Measurements from ENCODE around the gene COL18A1.
"Not testable (repeated sequence)": the region's sequence is repeated elsewhere in the genome, so short reads cannot be mapped to it uniquely, and the experiment has no call there.

The COL18A1 gene

GRCh38 chr21:45522381-45522780, 117.4 kb downstream of the COL18A1 start:
- no peak for DNase-seq (ENCODE audit: low spot score)

- no peak for DNase-seq (ENCODE audit: low spot score)
These were observed 118.0 kb downstream of the COL18A1 start for GRCh38 chr21:45522986-45523385.

- no peak for DNase-seq (ENCODE audit: low spot score)
These were observed 118.6 kb downstream of the COL18A1 start for GRCh38 chr21:45523411-45524101.

GRCh38 chr21:45524756-45525152, 119.8 kb downstream of the COL18A1 start:
- DNase-seq (ENCODE audit: low spot score): no peak

GRCh38 chr21:45525153-45525909, 120.4 kb downstream of the COL18A1 start:
- DNase-seq (ENCODE audit: low spot score): no peak

DNA sequence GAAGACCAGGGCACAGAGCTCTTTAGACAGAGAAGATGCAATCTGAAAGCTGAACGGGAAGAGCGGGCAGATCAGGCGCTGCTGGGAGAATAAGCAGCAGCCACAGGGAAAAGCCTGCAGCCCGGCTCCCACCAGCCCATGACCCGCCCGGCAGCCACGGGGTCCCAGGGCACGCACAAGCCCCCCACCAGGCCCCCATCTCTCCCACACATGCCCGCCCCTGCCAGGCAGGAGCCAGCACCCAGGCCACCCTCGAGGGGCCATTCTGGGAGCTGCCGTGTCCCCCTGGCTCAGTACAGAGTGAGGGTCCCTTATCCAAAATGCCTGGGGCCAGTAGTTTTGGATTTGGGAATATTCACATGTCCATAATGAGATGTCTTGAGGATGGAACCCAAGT, 120.9 kb downstream of the COL18A1 start:
- DNase-seq (ENCODE audit: low spot score): no peak

DNA sequence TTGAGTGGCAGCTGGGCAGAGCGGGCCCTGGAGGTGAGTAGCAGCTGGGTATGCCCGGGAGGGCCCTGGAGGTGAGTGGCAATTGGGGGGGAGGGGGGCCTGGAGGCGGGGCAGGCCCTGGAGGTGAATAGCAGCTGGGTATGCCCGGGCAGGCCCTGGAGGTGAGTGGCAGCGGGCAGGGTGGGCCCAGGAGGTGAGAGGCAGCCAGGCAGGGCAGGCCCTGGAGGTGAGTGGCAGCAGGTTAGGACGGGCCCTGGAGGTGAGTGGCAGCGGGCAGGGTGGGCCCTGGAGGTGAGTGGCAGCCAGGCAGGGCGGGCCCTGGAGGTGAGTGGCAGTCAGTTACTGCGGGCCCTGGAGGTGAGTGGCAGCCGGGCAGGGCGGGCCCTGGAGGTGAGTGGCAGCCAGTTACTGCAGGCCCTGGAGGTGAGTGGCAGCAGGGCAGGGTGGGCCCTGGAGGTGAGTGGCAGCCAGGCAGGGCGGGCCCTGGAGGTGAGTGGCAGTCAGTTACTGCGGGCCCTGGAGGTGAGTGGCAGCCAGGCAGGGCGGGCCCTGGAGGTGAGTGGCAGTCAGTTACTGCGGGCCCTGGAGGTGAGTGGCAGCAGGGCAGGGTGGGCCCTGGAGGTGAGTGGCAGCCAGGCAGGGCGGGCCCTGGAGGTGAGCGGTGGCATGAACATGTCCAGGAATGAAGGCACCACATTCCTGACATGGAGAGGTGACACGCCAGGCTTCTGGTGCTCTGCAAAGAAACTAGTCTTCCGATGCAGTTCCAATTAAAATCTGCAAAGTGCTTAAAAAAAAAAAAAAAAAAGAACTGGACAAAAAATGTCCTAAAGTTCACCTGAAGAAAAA, 122.4 kb downstream of the COL18A1 start:
- not testable (repeated sequence) for DNase-seq (ENCODE audit: low spot score)

- no peak for DNase-seq (ENCODE audit: low spot score)
These were observed 123.2 kb downstream of the COL18A1 start for GRCh38 chr21:45528028-45528705.

DNA sequence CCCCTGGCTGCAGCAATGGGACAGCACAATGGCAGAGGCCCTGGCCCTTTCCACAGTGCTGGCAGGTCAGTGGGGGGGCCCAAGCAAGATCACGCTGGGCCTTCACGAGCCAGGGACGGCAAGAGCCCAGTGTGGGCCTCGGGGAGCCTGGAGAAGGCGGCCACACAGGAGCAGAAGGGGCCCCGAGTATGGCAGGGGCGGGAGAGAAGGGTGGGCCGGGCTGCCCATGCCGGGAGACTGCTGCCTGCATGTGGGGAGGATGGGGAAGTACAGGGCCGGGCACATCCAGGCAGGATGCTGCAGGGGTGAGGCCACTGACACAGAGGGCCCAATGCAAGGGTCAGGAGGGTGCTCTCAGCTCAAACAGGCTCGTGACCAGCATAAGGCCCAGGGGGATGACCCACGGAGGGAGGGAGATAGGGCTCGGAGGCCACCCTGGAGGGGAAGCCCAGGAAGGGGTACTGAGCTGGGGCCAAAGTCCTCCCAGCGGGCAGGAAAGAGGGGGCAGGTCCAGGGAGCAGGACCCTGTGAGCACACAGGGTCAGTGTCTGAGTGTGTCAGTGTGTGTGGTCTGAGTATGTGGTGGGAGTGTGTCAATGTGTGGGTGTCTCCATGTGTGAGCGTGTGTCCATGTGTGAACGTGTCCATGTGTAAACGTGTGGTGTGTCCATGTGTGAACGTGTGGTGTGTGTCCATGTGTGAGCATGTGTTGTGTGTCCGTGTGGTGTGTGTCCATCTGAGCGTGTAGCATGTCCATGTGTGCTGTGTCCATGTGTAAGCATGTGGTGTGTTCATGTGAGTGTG, 124.2 kb downstream of the COL18A1 start:
- DNase-seq (ENCODE audit: low spot score): no peak

DNA sequence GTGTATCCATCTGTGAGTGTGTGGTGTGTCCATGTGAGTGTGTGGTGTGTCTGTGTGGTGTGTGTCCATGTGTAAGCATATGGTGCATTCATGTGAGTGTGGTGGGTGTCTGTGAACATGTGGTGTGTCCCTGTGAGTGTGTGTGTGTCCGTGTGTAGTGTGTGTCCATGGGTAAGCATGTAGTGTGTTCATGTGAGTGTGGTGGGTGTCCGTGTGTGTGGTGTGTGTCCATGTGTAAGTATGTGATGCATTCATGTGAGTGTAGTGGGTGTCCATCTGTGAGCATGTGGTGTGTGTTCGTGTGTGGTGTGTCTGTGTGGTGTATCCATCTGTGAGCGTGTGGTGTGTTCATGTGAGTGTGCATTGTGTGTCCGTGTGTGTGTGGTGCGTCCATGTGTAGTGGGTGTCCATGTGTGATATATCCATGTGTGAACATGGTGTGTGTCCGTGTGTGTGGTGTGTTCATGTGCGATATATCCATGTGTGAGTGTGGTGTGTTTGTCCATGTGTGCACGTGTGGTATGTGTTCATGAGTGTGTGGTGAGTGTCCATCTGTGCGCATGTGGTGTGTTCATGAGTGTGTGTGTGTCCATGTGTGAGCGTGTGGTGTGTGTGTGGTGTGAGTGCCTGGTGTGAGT, 124.9 kb downstream of the COL18A1 start:
- no peak for DNase-seq (ENCODE audit: low spot score)

GRCh38 chr21:45530423-45531113, 125.6 kb downstream of the COL18A1 start:
- no peak for DNase-seq (ENCODE audit: low spot score)

DNA sequence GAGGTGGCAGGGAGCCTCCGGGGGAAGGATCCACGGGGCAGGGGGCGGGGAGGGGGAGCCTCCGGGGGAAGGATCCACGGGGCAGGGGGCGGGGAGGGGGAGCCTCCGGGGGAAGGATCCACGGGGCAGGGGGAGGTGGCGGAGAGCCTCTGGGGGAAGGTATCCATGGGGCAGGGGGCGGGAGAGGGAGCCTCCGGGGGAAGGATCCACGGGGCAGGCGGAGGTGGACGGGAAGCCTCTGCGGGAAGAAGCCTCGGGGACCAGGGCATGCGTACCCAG, 126.1 kb downstream of the COL18A1 start:
- DNase-seq (ENCODE audit: low spot score): not testable (repeated sequence)

DNA sequence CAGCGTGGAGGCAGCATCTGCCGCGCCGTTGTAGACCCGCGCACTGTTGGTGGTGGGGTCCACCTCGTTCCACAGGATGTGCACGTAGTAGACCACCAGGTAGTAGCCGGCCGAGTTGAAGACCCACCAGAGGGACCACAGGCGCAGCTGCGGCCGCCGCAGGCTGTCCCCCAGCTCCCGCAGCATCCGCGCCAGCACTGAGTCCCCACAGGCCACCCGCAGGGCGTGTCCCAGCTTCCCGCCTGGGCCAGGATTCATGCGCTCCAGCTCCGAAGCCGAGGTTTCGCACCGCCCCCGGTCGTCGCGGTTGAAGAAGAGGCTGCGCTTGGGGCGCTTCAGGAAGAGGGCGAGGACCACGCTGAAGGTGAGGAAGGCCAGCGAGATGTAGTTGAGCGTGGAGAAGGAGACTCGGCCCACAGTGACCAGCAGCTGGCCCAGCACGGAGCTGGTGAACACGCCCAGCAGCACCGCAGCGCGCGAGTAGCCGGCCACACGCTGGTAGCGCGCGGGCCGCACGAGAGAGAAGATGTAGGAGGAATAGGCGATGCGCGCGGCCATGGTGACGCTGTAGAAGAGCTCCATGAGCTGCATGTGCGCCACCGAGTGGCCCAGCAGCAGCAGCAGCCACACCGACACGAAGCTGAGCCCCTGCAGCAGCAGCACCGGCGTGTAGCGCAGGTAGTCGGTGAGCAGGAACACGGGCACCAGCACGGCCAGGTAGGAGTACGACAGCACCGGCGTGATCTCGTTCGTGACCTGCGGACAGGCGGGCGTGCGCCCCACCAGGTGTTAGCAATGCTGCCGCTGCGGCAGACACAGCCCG, 126.6 kb downstream of the COL18A1 start:
- no peak for DNase-seq (ENCODE audit: low spot score)

DNA sequence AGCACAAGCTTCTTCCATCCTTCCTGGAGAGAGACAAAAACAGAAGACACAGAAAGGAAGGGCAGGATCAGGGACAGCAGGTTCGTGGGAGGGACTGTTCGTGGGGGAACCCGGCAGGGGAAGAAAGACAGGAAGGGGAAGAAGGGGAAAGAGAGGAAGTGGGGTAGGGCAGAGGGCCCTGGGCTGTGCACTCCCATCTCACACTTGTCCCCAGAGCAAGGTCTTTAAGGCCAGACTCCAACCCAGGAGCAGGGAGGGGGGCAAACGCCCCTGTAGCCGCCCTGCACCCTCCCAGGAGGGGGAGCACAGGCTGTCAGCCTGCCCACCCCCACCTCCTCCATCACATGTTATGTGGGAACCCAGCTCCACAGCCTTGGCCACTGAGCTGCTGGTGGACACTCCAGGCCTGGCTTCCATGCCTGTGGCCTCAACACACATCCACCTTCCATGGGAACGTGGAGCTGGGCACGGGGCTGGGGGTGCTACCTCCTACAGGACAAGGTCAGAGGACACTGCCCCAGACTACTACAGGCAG, 127.9 kb downstream of the COL18A1 start:
- DNase-seq (ENCODE audit: low spot score): no peak

DNA sequence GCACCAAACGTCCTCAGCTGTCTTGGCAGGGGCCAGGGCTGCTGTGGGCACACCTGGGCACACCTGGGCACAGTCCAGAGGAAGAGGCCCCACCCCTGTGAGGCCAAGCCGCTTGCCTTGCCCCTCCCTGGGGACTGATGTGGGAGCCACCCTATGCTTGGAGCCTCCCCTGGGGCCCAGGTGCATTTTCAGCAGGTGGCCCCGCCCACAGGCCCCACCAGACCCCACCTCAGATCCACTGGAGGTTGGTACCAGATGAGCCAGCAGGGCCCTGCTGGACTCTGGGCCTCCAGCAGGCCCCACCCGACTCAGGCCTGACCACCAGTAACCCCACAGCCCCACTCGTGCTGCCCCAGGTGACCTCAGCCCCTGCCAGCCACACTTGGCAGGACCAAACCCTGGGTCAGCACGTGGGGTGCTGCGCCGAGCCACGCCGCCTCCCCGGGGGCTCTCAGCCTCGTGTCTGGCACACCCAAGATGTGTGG, 128.4 kb downstream of the COL18A1 start:
- DNase-seq (ENCODE audit: low spot score): no peak

- no peak for DNase-seq (ENCODE audit: low spot score)
These were observed 129.1 kb downstream of the COL18A1 start for GRCh38 chr21:45533846-45534635.

DNA sequence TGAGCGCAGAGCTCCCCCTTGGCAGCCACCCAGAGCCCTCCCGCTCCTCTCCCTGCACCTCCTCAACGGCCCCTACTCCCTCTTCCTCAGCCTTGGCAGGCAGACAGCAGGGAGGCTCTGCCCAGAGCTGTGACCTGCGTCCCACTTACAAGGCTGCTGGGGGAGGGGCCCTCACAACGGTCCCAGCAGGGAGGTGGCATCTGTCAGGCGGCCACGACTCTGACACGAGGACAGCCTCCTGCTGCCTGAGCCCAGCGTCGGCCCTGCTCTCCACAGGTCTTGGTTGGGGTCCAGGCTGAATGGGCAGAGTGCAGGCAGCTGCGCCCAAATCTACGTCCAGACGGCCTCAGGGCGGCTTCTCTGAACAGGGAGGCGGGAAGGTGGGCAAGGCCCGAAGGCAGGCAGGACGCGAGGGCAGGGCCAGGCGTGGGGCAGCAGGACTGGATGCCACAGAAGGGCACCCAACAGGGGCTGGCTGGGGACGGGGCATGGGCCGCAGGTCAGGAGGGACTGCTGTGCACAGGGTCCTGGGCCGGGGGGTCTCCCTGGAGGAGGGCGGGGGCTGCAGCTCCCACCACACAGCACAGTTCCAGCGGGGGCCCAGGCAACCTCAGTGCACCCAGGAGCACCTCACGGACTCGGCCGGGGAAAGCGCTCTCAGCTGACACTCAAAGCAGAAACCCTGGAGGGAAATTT, 129.8 kb downstream of the COL18A1 start:
- no peak for DNase-seq (ENCODE audit: low spot score)

Data from GM03348 (cell line).